HEK293 (cell line): ENCODE measurements around the gene MYL6B.
A peak's percentile ranks its signal among the peaks of the same experiment; 100 is the strongest.

Experiments
- AEBP2 ChIP-seq: fragments of 450-650 bp; formaldehyde crosslinking; IDR thresholded peaks from 2 replicates; pipeline ENCODE4 v1.5.1; 2016; ENCODE audit warnings: missing biosample characterization, missing genetic modification characterization, borderline replicate concordance
- EGR2 ChIP-seq: fragments of 450-650 bp; formaldehyde crosslinking; IDR thresholded peaks from 2 replicates; pipeline ENCODE4 v1.5.1; 2016; ENCODE audit warnings: low read depth, missing biosample characterization, missing genetic modification characterization
- GFI1B ChIP-seq: fragments of 450-650 bp; formaldehyde crosslinking; IDR thresholded peaks from 2 replicates; pipeline ENCODE4 v1.5.1; 2016; ENCODE audit warnings: missing biosample characterization, missing genetic modification characterization
- GLI2 ChIP-seq: fragments of 450-650 bp; formaldehyde crosslinking; IDR thresholded peaks from 2 replicates; pipeline ENCODE4; 2017; ENCODE audit warnings: missing biosample characterization, missing genetic modification characterization, low read depth, borderline replicate concordance
- GLIS1 ChIP-seq: fragments of 450-650 bp; formaldehyde crosslinking; IDR thresholded peaks from 2 replicates; pipeline ENCODE4 v1.5.1; 2016; ENCODE audit warnings: missing biosample characterization, missing genetic modification characterization
- HIC1 ChIP-seq: fragments of 450-650 bp; formaldehyde crosslinking; IDR thresholded peaks from 2 replicates; pipeline ENCODE4 v1.5.1; 2016; ENCODE audit warnings: missing biosample characterization, missing genetic modification characterization
- IKZF3 ChIP-seq: fragments of 450-650 bp; IDR thresholded peaks from 2 replicates; pipeline ENCODE4 v1.5.0; 2018; ENCODE audit warnings: missing biosample characterization, mild to moderate bottlenecking, missing genetic modification characterization, moderate library complexity
- KLF1 ChIP-seq: fragments of 450-650 bp; formaldehyde crosslinking; IDR thresholded peaks from 2 replicates; pipeline ENCODE4 v1.5.1; 2016; ENCODE audit warnings: missing biosample characterization, missing genetic modification characterization
- KLF8 ChIP-seq: fragments of 450-650 bp; formaldehyde crosslinking; IDR thresholded peaks from 2 replicates; pipeline ENCODE4 v1.5.1; 2016; ENCODE audit warnings: missing biosample characterization, missing genetic modification characterization
- MYNN ChIP-seq: fragments of 450-650 bp; formaldehyde crosslinking; IDR thresholded peaks from 2 replicates; pipeline ENCODE4 v1.5.1; 2016; ENCODE audit warnings: missing biosample characterization, missing genetic modification characterization, borderline replicate concordance
- PRDM10 ChIP-seq: fragments of 450-650 bp; formaldehyde crosslinking; IDR thresholded peaks from 2 replicates; pipeline ENCODE4 v1.5.1; 2016; ENCODE audit warnings: missing biosample characterization, missing genetic modification characterization
- REPIN1 ChIP-seq: fragments of 450-650 bp; formaldehyde crosslinking; IDR thresholded peaks from 2 replicates; pipeline ENCODE4 v1.5.1; 2017; ENCODE audit warnings: missing biosample characterization, missing genetic modification characterization, low read depth
- SALL2 ChIP-seq: fragments of 450-650 bp; formaldehyde crosslinking; IDR thresholded peaks from 2 replicates; pipeline ENCODE4 v1.5.0; 2017; ENCODE audit warnings: missing biosample characterization, mild to moderate bottlenecking, missing genetic modification characterization, borderline replicate concordance
- ZBTB48 ChIP-seq: fragments of 450-650 bp; formaldehyde crosslinking; IDR thresholded peaks from 2 replicates; pipeline ENCODE4 v1.5.1; 2016; ENCODE audit warnings: missing biosample characterization, missing genetic modification characterization
- ZFP69B ChIP-seq: fragments of 450-650 bp; formaldehyde crosslinking; IDR thresholded peaks from 2 replicates; pipeline ENCODE4 v1.5.1; 2016; ENCODE audit warnings: missing biosample characterization, missing genetic modification characterization
- ZNF148 ChIP-seq: fragments of 450-650 bp; formaldehyde crosslinking; IDR thresholded peaks from 2 replicates; pipeline ENCODE4 v1.5.0; 2017; ENCODE audit warnings: missing biosample characterization, missing genetic modification characterization, borderline replicate concordance
- ZNF157 ChIP-seq: fragments of 450-650 bp; formaldehyde crosslinking; IDR thresholded peaks from 2 replicates; pipeline ENCODE4 v1.5.1; 2016; ENCODE audit warnings: missing biosample characterization, missing genetic modification characterization
- ZNF19 ChIP-seq: fragments of 450-650 bp; formaldehyde crosslinking; IDR thresholded peaks from 2 replicates; pipeline ENCODE4; 2016; ENCODE audit warnings: missing biosample characterization, missing genetic modification characterization, low read depth
- ZNF302 ChIP-seq: fragments of 450-650 bp; formaldehyde crosslinking; IDR thresholded peaks from 2 replicates; pipeline ENCODE4 v1.5.1; 2016; ENCODE audit warnings: missing biosample characterization, missing genetic modification characterization, low read depth
- ZNF391 ChIP-seq: fragments of 450-650 bp; formaldehyde crosslinking; IDR thresholded peaks from 2 replicates; pipeline ENCODE4 v1.5.1; 2016; ENCODE audit warnings: low read depth, missing biosample characterization, missing genetic modification characterization, borderline replicate concordance
- ZNF398 ChIP-seq: fragments of 450-650 bp; formaldehyde crosslinking; IDR thresholded peaks from 2 replicates; pipeline ENCODE4 v1.5.1; 2017; ENCODE audit warnings: missing biosample characterization, missing genetic modification characterization
- ZNF404 ChIP-seq: fragments of 450-650 bp; formaldehyde crosslinking; IDR thresholded peaks from 2 replicates; pipeline ENCODE4 v1.5.1; 2017; ENCODE audit warnings: missing biosample characterization, missing genetic modification characterization
- ZNF658 ChIP-seq: fragments of 450-650 bp; formaldehyde crosslinking; IDR thresholded peaks from 2 replicates; pipeline ENCODE4; 2016; ENCODE audit warnings: missing biosample characterization, missing genetic modification characterization
- ZNF701 ChIP-seq: fragments of 450-650 bp; formaldehyde crosslinking; IDR thresholded peaks from 2 replicates; pipeline ENCODE4 v1.5.1; 2016; ENCODE audit warnings: missing biosample characterization, missing genetic modification characterization
- ZNF707 ChIP-seq: fragments of 450-650 bp; formaldehyde crosslinking; IDR thresholded peaks from 2 replicates; pipeline ENCODE4 v1.5.1; 2016; ENCODE audit warnings: missing biosample characterization, missing genetic modification characterization

Gene MYL6B

GRCh38 chr12:56157201-56158028 lies 5.0 kb downstream of the MYL6B start (continued):
- TF ChIP-seq PRDM10 (tag by site-specific recombination), result peak; percentile 63
- TF ChIP-seq ZNF701, result no peak
- peak; percentile 41 for TF ChIP-seq KLF8 (tag by site-specific recombination)
- TF ChIP-seq KLF1 (tag by site-specific recombination), result no peak
- TF ChIP-seq IKZF3 (tag by site-specific recombination), result no peak; the same call in 1 of the 2 replicates
- TF ChIP-seq ZNF148 (tag by site-specific recombination), result no peak
- TF ChIP-seq REPIN1 (tag by site-specific recombination), result no peak
- TF ChIP-seq ZNF707 (tag by site-specific recombination), result no peak
- TF ChIP-seq HIC1 (tag by site-specific recombination), result 0 out of 2 replicates have a peak, but pooled peaks have one; percentile 21
- TF ChIP-seq SALL2, result no peak
- TF ChIP-seq GLI2, result no peak
- peak; percentile 70 for TF ChIP-seq ZFP69B
- TF ChIP-seq AEBP2, result no peak
- no peak for TF ChIP-seq ZNF658 (tag by site-specific recombination)
- TF ChIP-seq ZNF19 (tag by site-specific recombination), result no peak
- peak; percentile 44; the same call in 1 of the 2 replicates for TF ChIP-seq EGR2 (tag by site-specific recombination)
- no peak for TF ChIP-seq ZBTB48
- TF ChIP-seq ZNF391 (tag by site-specific recombination), result no peak
- no peak for TF ChIP-seq ZNF404 (tag by site-specific recombination)
- no peak for TF ChIP-seq GFI1B (tag by site-specific recombination)
- no peak for TF ChIP-seq ZNF157 (tag by site-specific recombination)
- TF ChIP-seq MYNN (tag by site-specific recombination), result peak; percentile 60; the same call in 1 of the 2 replicates
- peak; percentile 20; the same call in 1 of the 2 replicates for TF ChIP-seq GLIS1 (tag by site-specific recombination)
- TF ChIP-seq ZNF398 (tag by site-specific recombination), result peak; percentile 78
- TF ChIP-seq ZNF302 (tag by site-specific recombination), result no peak
